Liver (tissue), 9 donors: ENCODE results near the gene TNKS2. TPM values are rescaled to one million over a fixed set of nuclear protein-coding genes. Genes with fewer than 3 reads are reported as not detected.

Source experiments
- DNase-seq: peaks from one replicate; pipeline ENCODE4 v3.0.0-alpha.2; 2017; ENCODE audit warnings: low spot score
- H3K27ac ChIP-seq, 2 donors: one replicate each; pipeline ENCODE4 v1.7.0; 2013; ENCODE audit warnings: inconsistent platforms in 2 of 2, low read length in 2 of 2, control low read depth in 1 of 2, low read depth in 1 of 2, mild to moderate bottlenecking in 1 of 2
- H3K27me3 ChIP-seq, 4 donors: one replicate each; pipeline versions ENCODE4 v1.6.1 to v1.7.0; 2013; ENCODE audit warnings: low read length in 3 of 4, inconsistent platforms in 1 of 4, mild to moderate bottlenecking in 1 of 4, moderate library complexity in 1 of 4; ENCODE audit not compliant: control insufficient read depth in 4 of 4, insufficient read depth in 4 of 4
- H3K36me3 ChIP-seq, 4 donors: one replicate each; pipeline versions ENCODE4 v1.6.1 to v1.7.0; 2013; ENCODE audit warnings: low read length in 3 of 4, mild to moderate bottlenecking in 3 of 4, low read depth in 1 of 4, moderate library complexity in 1 of 4; ENCODE audit not compliant: control insufficient read depth in 4 of 4, insufficient read depth in 3 of 4
- H3K4me1 ChIP-seq, 4 donors: one replicate each; pipeline versions ENCODE4 v1.6.1 to v1.7.0; 2013; ENCODE audit warnings: low read length in 3 of 4, mild to moderate bottlenecking in 3 of 4, moderate library complexity in 1 of 4; ENCODE audit not compliant: control insufficient read depth in 4 of 4, insufficient read depth in 4 of 4
- H3K4me3 ChIP-seq, 3 donors: one replicate each; pipeline versions ENCODE4 v1.6.1 to v1.7.0; 2013; ENCODE audit warnings: low read length in 3 of 3, control low read depth in 1 of 3, low read depth in 1 of 3, mild to moderate bottlenecking in 1 of 3
- H3K9ac ChIP-seq, 2 donors: one replicate each; pipeline ENCODE4 v1.7.0; 2013; ENCODE audit warnings: low read length in 2 of 2, mild to moderate bottlenecking in 2 of 2, moderate library complexity in 2 of 2, control low read depth in 1 of 2, low read depth in 1 of 2
- H3K9me3 ChIP-seq, 4 donors: one replicate each; pipeline versions ENCODE4 v1.6.1 to v1.7.0; 2013; ENCODE audit warnings: low read length in 3 of 4; ENCODE audit not compliant: control insufficient read depth in 4 of 4
- CTCF ChIP-seq: fragments of 150-350 bp; IDR thresholded peaks from 2 replicates; pipeline ENCODE4 v1.5.1; 2017; ENCODE audit warnings: improper control_type of control experiment, low read depth, low read length; ENCODE audit not compliant: missing input control
- EGR1 ChIP-seq, 2 donors: IDR thresholded peaks; 2 replicates each; pipeline ENCODE4 v1.6.1; 2016 to 2018; ENCODE audit warnings: antibody characterized with exemption in 2 of 2, low read depth in 2 of 2
- GABPA ChIP-seq, 2 donors: IDR thresholded peaks in 1 of 2; conservative IDR thresholded peaks in 1 of 2; 2 replicates each; pipeline ENCODE4 v1.6.1; 2016; ENCODE audit warnings: antibody characterized with exemption in 2 of 2, mild to moderate bottlenecking in 1 of 2, moderate library complexity in 1 of 2
- HNF4G ChIP-seq: IDR thresholded peaks from 2 replicates; pipeline ENCODE4 v1.6.1; 2016; ENCODE audit warnings: antibody characterized with exemption
- JUND ChIP-seq, 2 donors: IDR thresholded peaks; 2 replicates each; pipeline ENCODE4 v1.6.1; 2016; ENCODE audit warnings: antibody characterized with exemption in 2 of 2
- MAX ChIP-seq: IDR thresholded peaks from 2 replicates; pipeline ENCODE4 v1.6.1; 2016; ENCODE audit warnings: antibody characterized with exemption
- NR2F2 ChIP-seq: IDR thresholded peaks from 2 replicates; pipeline ENCODE4 v1.6.1; 2016; ENCODE audit warnings: antibody characterized with exemption
- RAD21 ChIP-seq, 2 donors: IDR thresholded peaks; 2 replicates each; pipeline ENCODE4 v1.6.1; 2016; ENCODE audit warnings: antibody characterized with exemption in 2 of 2, mild to moderate bottlenecking in 2 of 2
- REST ChIP-seq: IDR thresholded peaks from 2 replicates; pipeline ENCODE4 v1.6.1; 2016; ENCODE audit warnings: antibody characterized with exemption, mild to moderate bottlenecking
- RXRA ChIP-seq, 2 donors: IDR thresholded peaks; 2 replicates each; pipeline ENCODE4 v1.6.1; 2017 to 2018; ENCODE audit warnings: antibody characterized with exemption in 2 of 2, mild to moderate bottlenecking in 1 of 2
- TAF1 ChIP-seq: conservative IDR thresholded peaks from 2 replicates; pipeline ENCODE4 v1.6.1; 2016; ENCODE audit warnings: antibody characterized with exemption, mild to moderate bottlenecking
- ZBTB33 ChIP-seq: IDR thresholded peaks from 2 replicates; pipeline ENCODE4 v1.6.1; 2016; ENCODE audit warnings: antibody characterized with exemption
- WGBS: extraction: QIAGEN DNeasy Blood & Tissue Kit; methylation state at CpG from one replicate; pipeline ENCODE4 v1.1.7; 2013; 5-methylcytosine and 5-hydroxymethylcytosine counted together
- polyA plus RNA-seq, 2 donors: library from polyadenylated mRNA; stranded (reverse) in 1 of 2; unstranded in 1 of 2; fragments of 200-250 nt in 1 of 2; fragments of >200 nt in 1 of 2; fragmentation: Nextera tagmentation in 1 of 2; extraction: Ambion mirVana in 1 of 2; gene quantifications; one replicate each; pipeline versions ENCODE4 v1.2.1 to v1.2.3, GENCODE V29; 2013 to 2015
- total RNA-seq, 2 donors: library from RNA; depleted of rRNA; stranded (reverse); fragments of >200 nt; gene quantifications; one replicate each; pipeline ENCODE4 v1.2.3, GENCODE V29; 2014
- donor health status: healthy.
- donor health status: healthy.
- donor health status: healthy.
- donor health status: healthy.
- donor health status: healthy.

The TNKS2 gene
- total and polyA plus RNA-seq, 4 donors, result 5.2 to 30.7 (median 18.2) TPM

GRCh38 chr10:91891125-91892001 is 93.1 kb downstream of the TNKS2 start:
- Histone ChIP-seq H3K9ac (no peak overlapping the region), H3K27ac (no peak overlapping the region), H3K36me3 (no peaks in the 10 kb centered on the region), H3K4me3 (no peak overlapping the region), H3K27me3 (no peaks in the 10 kb centered on the region), H3K4me1 (peaks cover 0 to 11% (median 10%) of the 10 kb centered on the region in 4 donors), H3K9me3 (no peaks in the 10 kb centered on the region)
- no peak for DNase-seq
- no peak for TF ChIP-seq JUND (IDR thresholded peaks at IDR 0.05)
- no peak for TF ChIP-seq MAX
- no peak for TF ChIP-seq EGR1 (IDR thresholded peaks at IDR 0.05; ENCODE audit: low read depth in 2 of 2)
- TF ChIP-seq CTCF, result no peak
- no peak for TF ChIP-seq REST
- no peak for TF ChIP-seq ZBTB33
- no peak for TF ChIP-seq GABPA (IDR thresholded peaks at IDR 0.05 in 1 of 2, conservative IDR thresholded peaks at IDR 0.05 in 1 of 2)
- 95% methylated on average over 1 of the region's 1 CpG for WGBS

- no peak overlapping the region for H3K27ac ChIP-seq
- H3K9ac ChIP-seq, result no peak overlapping the region
- no peaks in the 10 kb centered on the region for H3K27me3 ChIP-seq
- H3K36me3 ChIP-seq, result no peaks in the 10 kb centered on the region
- no peak overlapping the region for H3K4me3 ChIP-seq
- over 99% methylated on average over 2 of the region's 2 CpGs for WGBS
- H3K4me1 ChIP-seq, result peaks cover 0 to 2% (median under 1%) of the 10 kb centered on the region in 4 donors
- no peak for DNase-seq
- no peaks in the 10 kb centered on the region for H3K9me3 ChIP-seq
- TF ChIP-seq ZBTB33, result no peak
- no peak for TF ChIP-seq HNF4G
- TF ChIP-seq CTCF, result no peak
- no peak for TF ChIP-seq RXRA (IDR thresholded peaks at IDR 0.05)
- no peak for TF ChIP-seq TAF1
- TF ChIP-seq REST, result no peak
- TF ChIP-seq JUND (IDR thresholded peaks at IDR 0.05), result no peak
- no peak for TF ChIP-seq EGR1 (IDR thresholded peaks at IDR 0.05; ENCODE audit: low read depth in 2 of 2)
- TF ChIP-seq NR2F2, result no peak
- TF ChIP-seq RAD21 (IDR thresholded peaks at IDR 0.05), result no peak
- no peak for TF ChIP-seq GABPA (IDR thresholded peaks at IDR 0.05 in 1 of 2, conservative IDR thresholded peaks at IDR 0.05 in 1 of 2)
Observed at GRCh38 chr10:91893051-91893450, 94.8 kb downstream of the TNKS2 start.
